GM12872 (cell line): Measurements from ENCODE around the gene HBA1.

Experiments
- TF ChIP-seq, protein P1 (sequence below): IDR thresholded peaks from 3 replicates; pipeline ENCODE4 v1.5.1; 2011; ENCODE audit warnings: low read depth, mild to moderate bottlenecking, low read length, moderate library complexity; ENCODE audit not compliant: insufficient read depth

The HBA1 gene

GRCh38 chr16:175011-175949 lies 1.2 kb upstream of the HBA1 start:
- TF ChIP-seq, protein P1, sequence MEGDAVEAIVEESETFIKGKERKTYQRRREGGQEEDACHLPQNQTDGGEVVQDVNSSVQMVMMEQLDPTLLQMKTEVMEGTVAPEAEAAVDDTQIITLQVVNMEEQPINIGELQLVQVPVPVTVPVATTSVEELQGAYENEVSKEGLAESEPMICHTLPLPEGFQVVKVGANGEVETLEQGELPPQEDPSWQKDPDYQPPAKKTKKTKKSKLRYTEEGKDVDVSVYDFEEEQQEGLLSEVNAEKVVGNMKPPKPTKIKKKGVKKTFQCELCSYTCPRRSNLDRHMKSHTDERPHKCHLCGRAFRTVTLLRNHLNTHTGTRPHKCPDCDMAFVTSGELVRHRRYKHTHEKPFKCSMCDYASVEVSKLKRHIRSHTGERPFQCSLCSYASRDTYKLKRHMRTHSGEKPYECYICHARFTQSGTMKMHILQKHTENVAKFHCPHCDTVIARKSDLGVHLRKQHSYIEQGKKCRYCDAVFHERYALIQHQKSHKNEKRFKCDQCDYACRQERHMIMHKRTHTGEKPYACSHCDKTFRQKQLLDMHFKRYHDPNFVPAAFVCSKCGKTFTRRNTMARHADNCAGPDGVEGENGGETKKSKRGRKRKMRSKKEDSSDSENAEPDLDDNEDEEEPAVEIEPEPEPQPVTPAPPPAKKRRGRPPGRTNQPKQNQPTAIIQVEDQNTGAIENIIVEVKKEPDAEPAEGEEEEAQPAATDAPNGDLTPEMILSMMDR = no peak

GRCh38 chr16:177394-177822 lies 928 bp downstream of the HBA1 start:
- TF ChIP-seq, protein P1 = no peak

- TF ChIP-seq, protein P1 = no peak
Measured at GRCh38 chr16:177981-178667, 1.6 kb downstream of the HBA1 start.

- TF ChIP-seq, protein P1 = no peak
Measured at GRCh38 chr16:178668-179015, 2.2 kb downstream of the HBA1 start.

- TF ChIP-seq, protein P1 = no peak
Measured at GRCh38 chr16:179211-180092, 3.0 kb downstream of the HBA1 start.

DNA sequence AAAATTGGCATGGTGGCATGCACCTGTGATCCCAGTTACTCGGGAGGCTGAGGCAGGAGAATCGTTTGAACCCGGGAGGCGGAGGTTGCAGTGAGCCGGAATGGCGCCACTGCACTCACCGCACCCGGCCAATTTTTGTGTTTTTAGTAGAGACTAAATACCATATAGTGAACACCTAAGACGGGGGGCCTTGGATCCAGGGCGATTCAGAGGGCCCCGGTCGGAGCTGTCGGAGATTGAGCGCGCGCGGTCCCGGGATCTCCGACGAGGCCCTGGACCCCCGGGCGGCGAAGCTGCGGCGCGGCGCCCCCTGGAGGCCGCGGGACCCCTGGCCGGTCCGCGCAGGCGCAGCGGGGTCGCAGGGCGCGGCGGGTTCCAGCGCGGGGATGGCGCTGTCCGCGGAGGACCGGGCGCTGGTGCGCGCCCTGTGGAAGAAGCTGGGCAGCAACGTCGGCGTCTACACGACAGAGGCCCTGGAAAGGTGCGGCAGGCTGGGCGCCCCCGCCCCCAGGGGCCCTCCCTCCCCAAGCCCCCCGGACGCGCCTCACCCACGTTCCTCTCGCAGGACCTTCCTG lies 3.7 kb downstream of the HBA1 start, which contains the start of gene HBQ1:
Gene HBQ1, plus strand, starts transcription at position 359 of the 575 bp plus-strand sequence. Its CDS starts 28 bp downstream, at position 387.
- TF ChIP-seq, protein P1 = no peak
